DMS79 treated with DMSO at 0.1 percent for 48 hours (cell line): ENCODE data around the gene SON.
A peak's percentile ranks its signal among the peaks of the same experiment; 100 is the strongest.
"Not testable (repeated sequence)": the region's sequence is repeated elsewhere in the genome, so short reads cannot be mapped to it uniquely, and the experiment has no call there.

ENCODE experiments used
- DNase-seq: peaks from one replicate; lab custom pipeline; 2025; lab: John Stamatoyannopoulos, UW

The SON gene

GRCh38 chr21:33578214-33578613 is 35.4 kb downstream of the SON start:
- DNase-seq = no peak

- no peak for DNase-seq
These were observed 36.2 kb downstream of the SON start for GRCh38 chr21:33578959-33579542.

GRCh38 chr21:33584455-33584854 is 41.6 kb downstream of the SON start:
- DNase-seq = no peak

GRCh38 chr21:33586927-33587326 is 44.1 kb downstream of the SON start:
- no peak for DNase-seq

- peak; percentile 27 for DNase-seq
These were observed 45.1 kb downstream of the SON start for GRCh38 chr21:33587792-33588484.

GRCh38 chr21:33588485-33589335 is 45.9 kb downstream of the SON start, which contains the start of gene DONSON:
TSS of gene DONSON (minus strand) at chr21:33588684. CDS start at chr21:33588641, 43 bp downstream.
- peak; percentile 82 for DNase-seq

- no peak for DNase-seq
These were observed 55.2 kb downstream of the SON start for GRCh38 chr21:33598051-33598450.

- no peak for DNase-seq
These were observed 65.7 kb downstream of the SON start for GRCh38 chr21:33608559-33608958.

GRCh38 chr21:33611006-33611744 is 68.3 kb downstream of the SON start:
- no peak for DNase-seq

- DNase-seq = not testable (repeated sequence)
These were observed 74.7 kb downstream of the SON start for GRCh38 chr21:33617565-33617964.

GRCh38 chr21:33618407-33618806 is 75.6 kb downstream of the SON start:
- DNase-seq = no peak

GRCh38 chr21:33619726-33620125 is 76.9 kb downstream of the SON start:
- DNase-seq = no peak

- DNase-seq = no peak
These were observed 79.4 kb downstream of the SON start for GRCh38 chr21:33622253-33622652.

- DNase-seq = not testable (repeated sequence)
These were observed 83.3 kb downstream of the SON start for GRCh38 chr21:33626151-33626550.
